Measurements from ENCODE around the gene SYNGAP1.
A peak's percentile ranks its signal among the peaks of the same experiment; 100 is the strongest.
"Not testable (repeated sequence)": the region's sequence is repeated elsewhere in the genome, so short reads cannot be mapped to it uniquely, and the experiment has no call there.

Gene SYNGAP1

GRCh38 chr6:33440649-33441309, 20.9 kb downstream of the SYNGAP1 start:
- DNase-seq = no peak

DNA sequence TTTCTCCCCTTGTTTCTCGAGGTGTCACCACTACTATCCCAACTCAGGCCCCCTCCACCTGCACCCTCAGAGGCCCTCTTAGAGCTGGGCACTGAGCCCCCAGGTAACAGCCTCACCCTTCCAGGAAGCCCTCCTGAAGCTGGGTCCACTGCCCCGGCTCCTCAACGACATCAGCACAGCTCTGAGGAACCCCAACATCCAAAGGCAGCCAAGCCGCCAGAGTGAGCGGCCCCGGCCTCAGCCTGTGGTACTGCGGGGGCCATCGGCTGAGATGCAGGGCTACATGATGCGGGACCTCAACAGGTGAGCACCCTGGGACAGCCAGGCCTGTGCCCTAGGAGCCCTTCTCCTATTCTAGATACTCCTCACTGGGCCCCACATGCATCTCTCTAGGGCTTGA, 21.6 kb downstream of the SYNGAP1 start:
- DNase-seq = no peak

GRCh38 chr6:33442283-33442682, 22.4 kb downstream of the SYNGAP1 start:
- no peak for DNase-seq

GRCh38 chr6:33443025-33443424, 23.2 kb downstream of the SYNGAP1 start:
- DNase-seq = no peak

- no peak for DNase-seq
These were observed 24.0 kb downstream of the SYNGAP1 start for GRCh38 chr6:33443619-33444504.

- no peak for DNase-seq
These were observed 25.3 kb downstream of the SYNGAP1 start for GRCh38 chr6:33445119-33445603.

GRCh38 chr6:33446356-33446755, 26.5 kb downstream of the SYNGAP1 start:
- DNase-seq = no peak

GRCh38 chr6:33450434-33450833, 30.6 kb downstream of the SYNGAP1 start:
- no peak for DNase-seq

- no peak for DNase-seq
These were observed 31.7 kb downstream of the SYNGAP1 start for GRCh38 chr6:33451606-33452005.

DNA sequence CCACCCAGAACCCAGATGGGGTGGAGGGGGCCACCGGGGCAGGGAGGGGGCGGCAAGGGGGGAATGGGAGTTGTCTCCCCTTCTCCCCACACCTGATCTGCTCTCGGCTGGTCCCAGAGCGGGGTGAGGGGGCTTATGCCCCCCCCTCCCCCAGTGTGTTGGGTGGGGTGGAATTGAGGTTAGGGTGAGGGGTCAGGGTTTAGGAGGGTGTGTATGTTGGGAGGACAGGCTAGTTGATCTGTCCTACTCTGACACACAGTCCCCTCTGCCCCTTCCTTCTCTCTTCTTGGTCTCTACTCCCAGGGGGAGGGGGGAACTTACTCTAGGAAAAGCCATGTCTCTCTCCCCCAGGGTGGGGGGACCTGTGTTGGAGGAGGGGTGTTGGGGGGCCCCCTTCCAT, 32.6 kb downstream of the SYNGAP1 start:
- no peak for DNase-seq

DNA sequence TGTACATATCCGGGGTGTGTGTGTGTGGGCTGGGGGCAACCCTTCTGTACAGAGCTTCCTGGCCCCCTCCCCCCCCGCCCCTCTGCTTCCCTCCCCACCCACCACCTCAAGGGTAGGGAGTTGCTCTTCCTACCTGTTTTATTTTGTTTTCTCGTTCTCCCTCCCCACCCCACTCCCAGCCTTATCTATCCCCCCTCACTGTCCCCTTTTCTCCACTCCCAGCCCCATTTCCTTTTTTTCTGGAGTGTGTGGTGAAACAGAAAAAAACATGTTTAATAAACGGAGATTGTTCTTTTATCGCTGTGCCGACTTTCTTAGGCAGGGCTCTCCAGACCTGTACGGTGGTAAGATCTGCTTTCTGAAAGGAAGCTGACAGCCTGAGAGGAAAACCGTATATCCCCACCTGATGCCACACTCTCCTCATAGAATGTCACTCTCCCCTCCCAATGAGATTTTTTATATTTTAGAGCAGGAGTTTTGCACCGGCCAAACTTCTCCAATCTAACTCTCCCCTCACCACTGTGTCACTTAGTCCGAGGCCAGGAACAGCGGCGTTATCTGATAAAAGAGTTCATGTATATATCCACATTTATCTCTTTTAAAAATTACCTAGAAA, 33.6 kb downstream of the SYNGAP1 start:
- DNase-seq = no peak

DNA sequence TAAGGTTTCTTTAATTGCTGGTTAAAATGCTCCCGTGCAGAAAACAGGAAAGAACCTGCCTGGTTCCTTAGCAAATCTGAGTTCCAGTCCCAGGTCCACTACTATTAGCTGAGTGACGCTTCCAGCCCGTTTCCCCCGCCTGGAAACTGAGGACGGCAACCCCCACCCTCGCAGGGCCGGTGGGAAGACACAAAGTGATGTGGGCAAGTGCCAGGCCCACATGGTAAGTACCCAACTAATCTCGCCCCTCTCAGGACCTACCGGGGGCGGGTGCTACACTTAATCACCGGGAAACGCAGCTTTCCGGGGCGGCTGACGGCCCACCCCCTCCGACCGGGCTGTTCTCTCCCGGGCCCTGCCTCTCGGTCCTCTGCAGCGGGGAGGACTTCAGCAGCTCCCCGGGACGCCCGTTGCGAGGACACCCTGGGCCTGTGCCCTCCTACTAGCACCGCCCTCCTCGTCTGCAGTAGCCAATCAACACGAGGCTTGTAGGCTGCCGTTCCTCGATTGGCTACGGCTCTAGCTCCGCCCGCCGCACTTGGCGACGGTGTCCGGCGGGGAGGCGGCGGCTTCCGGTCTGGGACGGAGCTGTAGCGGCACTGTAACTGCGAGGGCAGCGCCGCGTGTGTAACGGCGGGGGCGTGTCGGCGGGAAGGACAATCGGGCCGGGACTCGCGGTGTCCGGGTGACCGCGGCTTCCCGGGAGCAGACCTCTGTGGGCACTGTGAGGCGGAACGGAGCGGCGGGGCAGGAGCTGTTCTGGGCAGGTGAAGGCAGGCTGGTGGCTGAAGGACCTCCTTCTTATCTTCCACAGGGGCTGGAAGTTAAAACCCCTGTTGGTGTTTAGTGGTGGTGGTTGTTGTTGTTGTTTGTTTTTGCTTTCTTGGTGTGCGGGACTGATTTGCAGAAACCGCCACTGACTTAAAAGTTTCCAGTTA, 34.4 kb downstream of the SYNGAP1 start, which contains the start of gene ZBTB9:
ZBTB9 (plus strand) TSS at position 568 of the 938 bp plus-strand sequence. CDS start 525 bp downstream, outside the sequence.
- peak; percentile 93 for DNase-seq

GRCh38 chr6:33455051-33455450, 35.2 kb downstream of the SYNGAP1 start:
- DNase-seq = no peak

DNA sequence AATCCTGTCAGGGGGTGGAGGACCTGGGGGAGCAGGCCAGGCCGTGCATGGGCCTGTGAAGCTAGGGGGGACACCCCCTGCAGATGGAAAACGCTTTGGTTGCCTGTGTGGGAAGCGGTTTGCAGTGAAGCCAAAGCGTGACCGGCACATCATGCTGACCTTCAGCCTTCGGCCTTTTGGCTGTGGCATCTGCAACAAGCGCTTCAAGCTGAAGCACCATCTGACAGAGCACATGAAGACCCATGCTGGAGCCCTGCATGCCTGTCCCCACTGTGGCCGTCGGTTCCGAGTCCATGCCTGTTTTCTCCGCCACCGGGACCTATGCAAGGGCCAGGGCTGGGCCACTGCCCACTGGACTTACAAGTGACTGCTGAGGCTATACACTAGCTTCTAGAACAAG, 36.3 kb downstream of the SYNGAP1 start:
- no peak for DNase-seq

DNA sequence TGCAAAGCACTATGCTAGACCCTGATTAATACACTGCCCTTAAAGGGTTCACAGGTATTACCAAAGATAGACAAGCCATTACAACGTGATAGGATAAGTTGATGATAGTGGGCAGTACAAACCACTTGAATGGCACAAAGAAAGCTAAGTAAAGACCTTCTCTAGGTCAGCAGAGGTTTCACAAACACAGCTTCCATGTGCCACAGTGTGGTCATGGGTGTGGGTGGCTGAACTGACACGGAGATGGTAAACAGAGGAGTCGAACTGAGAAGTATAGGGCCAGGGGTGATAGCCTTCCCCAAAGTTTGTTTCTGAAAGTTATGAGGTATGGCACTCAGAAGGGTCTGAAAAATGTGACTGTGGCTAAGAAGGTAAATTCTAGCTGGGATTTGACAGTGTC, 38.8 kb downstream of the SYNGAP1 start:
- no peak for DNase-seq

DNA sequence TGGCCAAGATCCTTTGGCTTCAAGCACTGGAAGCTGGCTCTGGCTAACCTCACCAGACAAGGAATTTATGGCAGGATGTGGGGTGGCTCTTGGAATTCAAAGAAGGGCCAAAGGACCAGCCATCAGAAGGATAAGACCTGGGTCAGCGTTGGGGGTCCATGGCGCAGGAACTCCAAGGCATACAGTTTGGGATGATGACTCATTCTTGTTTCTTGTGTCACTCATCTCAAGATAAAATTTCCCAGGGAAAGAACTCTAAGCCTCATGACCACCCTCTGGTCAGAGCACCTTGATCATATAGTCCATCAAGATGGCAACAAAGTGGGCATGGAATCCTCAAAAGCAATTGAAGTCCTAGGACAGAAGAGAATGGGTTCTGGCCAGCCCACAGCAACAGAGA, 39.4 kb downstream of the SYNGAP1 start:
- no peak for DNase-seq

GRCh38 chr6:33466075-33466735, 46.3 kb downstream of the SYNGAP1 start:
- no peak for DNase-seq

GRCh38 chr6:33467091-33467490, 47.2 kb downstream of the SYNGAP1 start:
- no peak for DNase-seq

DNA sequence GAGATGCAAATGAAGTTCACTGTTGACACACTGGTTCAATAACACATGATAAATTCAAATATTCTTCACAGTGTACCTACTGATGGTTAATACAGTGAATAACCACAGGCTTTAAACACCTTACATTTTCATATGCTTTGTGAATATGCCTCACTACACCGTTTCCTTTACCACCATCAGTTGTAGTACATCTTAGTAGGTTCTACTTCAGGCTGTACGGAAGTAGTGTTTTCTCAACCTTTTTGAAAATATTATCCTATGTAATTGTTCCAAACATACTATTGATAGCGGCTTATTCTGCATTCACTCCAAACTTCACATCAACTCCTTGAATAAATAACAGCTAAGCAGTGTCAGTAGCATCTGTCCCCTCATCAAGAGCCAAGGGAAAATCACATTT, 49.8 kb downstream of the SYNGAP1 start:
- DNase-seq = no peak

- DNase-seq = no peak
These were observed 58.0 kb downstream of the SYNGAP1 start for GRCh38 chr6:33477864-33478263.

DNA sequence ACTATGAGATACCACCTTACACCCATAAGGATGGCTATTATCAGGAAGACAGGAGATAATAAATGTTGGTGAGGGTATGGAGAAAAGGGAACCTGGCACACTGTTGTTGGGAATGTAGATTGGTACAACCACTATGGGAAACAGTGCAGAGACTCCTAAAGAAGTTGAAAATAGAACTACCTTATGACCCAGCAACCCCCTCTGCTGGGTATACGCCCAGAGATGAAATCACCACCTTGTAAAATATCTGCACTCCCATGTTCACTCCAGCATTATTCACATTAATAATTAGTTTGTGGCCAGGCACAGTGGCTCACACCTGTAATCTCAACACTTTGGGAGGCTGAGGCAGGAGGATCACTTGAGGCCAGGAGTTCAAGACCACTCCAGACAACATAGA, 61.3 kb downstream of the SYNGAP1 start:
- no peak for DNase-seq

- not testable (repeated sequence) for DNase-seq
These were observed 62.8 kb downstream of the SYNGAP1 start for GRCh38 chr6:33482620-33483019.
